ENCODE measurements around the gene SLC39A6.
"Not testable (repeated sequence)": the region's sequence is repeated elsewhere in the genome, so short reads cannot be mapped to it uniquely, and the experiment has no call there.

SLC39A6 gene

DNA sequence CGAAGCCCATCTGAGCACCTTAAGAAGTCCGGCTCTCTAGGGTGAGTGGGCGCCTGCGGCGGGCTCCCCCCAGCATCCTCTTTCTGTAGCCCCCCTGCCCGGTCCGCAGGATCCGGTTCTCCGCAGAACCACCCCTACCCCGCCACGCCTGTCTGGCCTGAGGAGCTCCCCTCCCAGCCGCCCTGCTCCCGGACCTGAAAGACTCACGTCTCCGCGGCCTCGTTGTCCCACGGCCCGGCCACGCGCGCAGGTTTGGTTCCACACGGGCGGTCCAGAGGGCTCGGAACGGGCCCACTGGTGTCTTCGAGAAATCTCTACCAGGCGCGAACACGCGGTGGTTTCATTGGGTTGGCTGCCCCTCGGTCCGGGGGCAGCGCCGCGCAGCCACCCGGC is 237 bp downstream of the SLC39A6 start:
- DNase-seq (ENCODE audit: extremely low read depth, low read depth), result no peak
- peak overlapping the region; percentile 98 for H3K4me3 ChIP-seq (replicated peaks; ENCODE audit: low read depth, low read length)
- no peak for TF ChIP-seq CTCF (IDR thresholded peaks at IDR 0.05; ENCODE audit: low read depth, low read length, missing control alignments)

GRCh38 chr18:36128530-36128870 is 640 bp downstream of the SLC39A6 start:
- H3K4me3 ChIP-seq (replicated peaks; ENCODE audit: low read depth, low read length), result peak overlapping the region; percentile 98
- no peak for TF ChIP-seq CTCF (IDR thresholded peaks at IDR 0.05; ENCODE audit: low read depth, low read length, missing control alignments)
- DNase-seq (ENCODE audit: extremely low read depth, low read depth), result no peak

DNA sequence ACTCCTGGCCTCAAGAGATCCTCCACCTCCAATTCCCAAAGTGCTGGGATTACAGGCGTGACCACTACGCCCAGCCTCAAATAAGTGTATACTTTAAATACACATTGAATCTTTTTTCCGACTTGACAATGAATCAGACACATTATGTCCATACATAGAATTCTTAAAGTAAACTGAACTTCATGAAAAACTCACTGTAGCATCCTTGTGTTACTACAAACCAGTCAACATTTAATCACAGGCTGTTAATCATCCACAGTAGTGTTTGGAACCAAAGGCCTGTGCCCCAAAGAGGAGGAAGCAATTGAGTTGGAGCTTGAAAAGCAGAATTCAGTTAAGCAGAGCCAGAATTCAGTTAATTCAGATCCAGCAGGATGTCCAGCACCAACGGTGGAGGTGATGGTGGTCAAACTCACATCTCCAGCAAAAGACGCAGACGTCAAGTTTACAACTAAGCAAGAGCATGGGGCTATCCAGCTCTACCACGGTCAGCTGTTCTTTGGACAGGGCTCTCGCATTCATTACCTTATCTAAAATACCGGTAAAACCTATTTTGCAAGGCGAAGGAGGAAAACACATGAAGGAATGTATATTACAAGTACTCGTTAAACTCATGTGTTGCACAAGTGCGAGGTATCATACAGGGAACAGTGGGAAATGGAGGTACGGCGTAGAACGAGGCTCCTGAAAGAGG is 1.2 kb downstream of the SLC39A6 start:
- DNase-seq (ENCODE audit: extremely low read depth, low read depth), result no peak
- H3K4me3 ChIP-seq (replicated peaks; ENCODE audit: low read depth, low read length), result peak overlapping the region; percentile 98
- TF ChIP-seq CTCF (IDR thresholded peaks at IDR 0.05; ENCODE audit: low read depth, low read length, missing control alignments), result no peak

GRCh38 chr18:36126668-36127067 is 2.5 kb downstream of the SLC39A6 start:
- no peak for DNase-seq (ENCODE audit: extremely low read depth, low read depth)
- TF ChIP-seq CTCF (IDR thresholded peaks at IDR 0.05; ENCODE audit: low read depth, low read length, missing control alignments), result no peak
- H3K4me3 ChIP-seq (replicated peaks; ENCODE audit: low read depth, low read length), result no peak overlapping the region

DNA sequence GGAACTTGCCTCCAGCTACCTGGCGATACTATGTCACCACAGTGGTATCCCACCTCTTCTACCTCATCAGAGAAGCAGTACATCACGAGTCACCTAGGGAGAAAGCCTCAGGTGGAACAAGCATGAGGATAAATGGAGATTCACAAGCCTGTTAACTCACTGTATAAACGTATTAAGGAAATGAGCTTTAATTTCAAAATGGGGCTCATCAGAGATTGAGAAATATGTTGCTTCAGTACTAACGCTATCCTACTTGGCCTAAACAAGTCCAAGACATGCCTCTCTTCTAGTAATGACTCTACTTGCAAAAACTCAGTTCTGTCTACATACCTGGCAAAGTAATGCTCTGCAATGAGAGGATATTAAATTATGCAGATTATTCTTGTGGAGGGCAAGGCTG is 4.3 kb downstream of the SLC39A6 start:
- DNase-seq (ENCODE audit: extremely low read depth, low read depth), result no peak
- no peak overlapping the region for H3K4me3 ChIP-seq (replicated peaks; ENCODE audit: low read depth, low read length)
- no peak for TF ChIP-seq CTCF (IDR thresholded peaks at IDR 0.05; ENCODE audit: low read depth, low read length, missing control alignments)

DNA sequence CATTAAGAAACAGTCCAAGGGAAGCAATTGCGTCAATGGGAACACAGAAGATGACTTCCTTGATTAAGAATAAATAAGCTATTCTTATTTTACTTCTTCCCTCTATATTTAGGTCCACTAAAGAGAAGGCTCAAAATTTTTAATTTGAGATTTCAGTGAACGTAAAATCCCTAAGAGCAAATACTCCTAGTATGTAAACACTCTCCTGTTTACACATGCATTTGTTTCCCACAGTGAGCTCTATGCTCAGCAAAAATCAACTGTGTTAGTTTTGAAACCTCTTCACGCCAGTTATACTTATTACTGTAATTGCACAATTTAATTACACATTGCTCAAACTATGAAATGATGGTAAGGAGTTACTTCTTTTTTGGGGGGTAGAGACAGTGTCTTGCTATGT is 8.8 kb downstream of the SLC39A6 start:
- TF ChIP-seq CTCF (IDR thresholded peaks at IDR 0.05; ENCODE audit: low read depth, low read length, missing control alignments), result no peak
- H3K4me3 ChIP-seq (replicated peaks; ENCODE audit: low read depth, low read length), result no peak overlapping the region
- DNase-seq (ENCODE audit: extremely low read depth, low read depth), result no peak

DNA sequence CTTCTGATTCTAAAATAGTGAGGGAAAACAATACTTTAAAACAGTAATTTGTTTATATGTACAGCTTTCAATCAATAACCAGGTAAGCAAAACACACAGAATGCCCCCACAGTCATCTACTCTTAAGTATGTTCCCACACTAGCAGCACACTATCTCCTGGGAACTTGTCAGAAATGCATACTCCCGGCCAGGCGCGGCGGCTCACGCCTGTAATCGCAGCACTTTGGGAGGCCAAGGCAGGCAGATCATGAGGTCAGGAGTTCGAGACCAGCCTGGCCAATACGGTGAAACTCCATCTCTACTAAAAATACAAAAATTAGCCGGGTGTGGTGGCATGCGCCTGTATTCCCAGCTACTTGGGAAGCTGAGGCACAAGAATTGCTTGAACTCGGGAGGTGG is 12.4 kb downstream of the SLC39A6 start:
- not testable (repeated sequence) for H3K4me3 ChIP-seq (replicated peaks; ENCODE audit: low read depth, low read length); DNase-seq (ENCODE audit: extremely low read depth, low read depth)

Measured in HFF-Myc (cell line).